Measurements from ENCODE around the gene SLTM. TPM values are rescaled to one million over a fixed set of nuclear protein-coding genes. Genes with fewer than 3 reads are reported as not detected.
A peak's percentile ranks its signal among the peaks of the same experiment; 100 is the strongest.

SLTM gene
- polyA plus RNA-seq, 1 of the 3 experiments (the other 2 are of a cell fraction): 54.3 TPM

- Histone ChIP-seq H3K4me1 (ENCODE audit: control insufficient read depth in 1 of 2, insufficient read depth in 2 of 2, low read depth in 1 of 2, low read length in 1 of 2) (no peaks in the 10 kb centered on the region), H3K4me3 (ENCODE audit: low read depth in 2 of 2, low read length in 1 of 2) (no peak overlapping the region), H3F3A (replicated peaks; ENCODE audit: insufficient read depth) (peaks cover 16% of the 10 kb centered on the region), H3K27me3 (ENCODE audit: insufficient read depth) (no peaks in the 10 kb centered on the region), H3K79me2 (ENCODE audit: insufficient read depth) (no peaks in the 10 kb centered on the region), H3K9me3 (no peaks in the 10 kb centered on the region), H3K4me2 (0 out of 2 replicates have a peak overlapping the region, but pooled peaks have one; percentile 19), H2AFZ (ENCODE audit: low read depth) (no peak overlapping the region), H4K20me1 (ENCODE audit: insufficient read depth) (no peaks in the 10 kb centered on the region), H3K27ac (ENCODE audit: low read depth in 2 of 2, low read length in 1 of 2) (peak overlapping the region in 1 of 2 experiments; percentile 41; a peak in 2 of 4 replicates), H3K9me2 (no peaks in the 10 kb centered on the region), H3K9ac (no peak overlapping the region), H3K36me3 (replicated peaks in 1 of 2; ENCODE audit: control insufficient read depth in 1 of 2, insufficient read depth in 2 of 2, low read length in 1 of 2) (peaks cover 6 to 11% of the 10 kb centered on the region in 2 experiments)
- WGBS (ENCODE audit: low lambda C conversion rate): 46% methylated on average over 1 of the region's 1 CpG
- CTCF ChIA-PET: interaction anchor here (1.0 to 1.2 kb wide), 2 partner anchors 10 to 645 kb away, joined by 3 read pairs; no protein-coding TSS in a partner anchor
- POLR2A ChIA-PET: no interaction called here
- no peak for DNase-seq
- TF ChIP-seq FOXM1 (IDR thresholded peaks at IDR 0.05; ENCODE audit: low read depth) (no peak), RAD21 (IDR thresholded peaks at IDR 0.05; ENCODE audit: low read length) (no peak), CTCF (IDR thresholded peaks at IDR 0.05) (no peak), EP300 (IDR thresholded peaks at IDR 0.05; ENCODE audit: borderline replicate concordance in 1 of 2, low read depth in 1 of 2, low read length in 1 of 2) (0 out of 4 replicates have a peak, but pooled peaks of 1 of the 2 experiments have one; percentile 17), PBX3 (IDR thresholded peaks at IDR 0.05) (0 out of 2 replicates have a peak, but pooled peaks have one; percentile 2), NFIC (IDR thresholded peaks at IDR 0.05; ENCODE audit: borderline replicate concordance) (peak; percentile 49; the same call in 1 of the 2 replicates), FOSL2 (IDR thresholded peaks at IDR 0.05; ENCODE audit: borderline replicate concordance, low read depth) (peak; percentile 49; the same call in 1 of the 2 replicates), TEAD4 (IDR thresholded peaks at IDR 0.05; ENCODE audit: borderline replicate concordance, insufficient read depth) (no peak), MAX (IDR thresholded peaks at IDR 0.05; ENCODE audit: low read depth) (no peak), REST (IDR thresholded peaks at IDR 0.05; ENCODE audit: low read depth, low read length) (no peak), USF2 (IDR thresholded peaks at IDR 0.05; ENCODE audit: borderline replicate concordance, low read depth, low read length) (no peak), NRF1 (IDR thresholded peaks at IDR 0.05; ENCODE audit: low read depth, low read length) (no peak), ELF1 (IDR thresholded peaks at IDR 0.05) (no peak), EZH2phosphoT487 (IDR thresholded peaks at IDR 0.05; ENCODE audit: borderline replicate concordance, low read depth) (no peak), RCOR1 (IDR thresholded peaks at IDR 0.05; ENCODE audit: low read length) (no peak), TCF12 (IDR thresholded peaks at IDR 0.05) (peak; percentile 41; the same call in 1 of the 2 replicates), MXI1 (IDR thresholded peaks at IDR 0.05; ENCODE audit: low read depth, low read length) (no peak), YY1 (IDR thresholded peaks at IDR 0.05; ENCODE audit: low read depth) (no peak), POLR2AphosphoS5 (IDR thresholded peaks at IDR 0.05; ENCODE audit: low read depth, low read length) (peak; percentile 17; the same call in 1 of the 2 replicates), JUND (IDR thresholded peaks at IDR 0.05) (peak; percentile 28; the same call in 1 of the 2 replicates), TAF1 (IDR thresholded peaks at IDR 0.05; ENCODE audit: borderline replicate concordance, low read depth, low read length) (no peak), RXRA (IDR thresholded peaks at IDR 0.05; ENCODE audit: borderline replicate concordance, low read depth) (0 out of 2 replicates have a peak, but pooled peaks have one; percentile 13), GATA2 (CRISPR knock-in tag; IDR thresholded peaks at IDR 0.05) (no peak), CHD2 (IDR thresholded peaks at IDR 0.05; ENCODE audit: low read length, partially characterized antibody) (no peak), MEF2A (IDR thresholded peaks at IDR 0.05; ENCODE audit: borderline replicate concordance, low read depth) (no peak)
- TF ChIP-seq, protein P1, sequence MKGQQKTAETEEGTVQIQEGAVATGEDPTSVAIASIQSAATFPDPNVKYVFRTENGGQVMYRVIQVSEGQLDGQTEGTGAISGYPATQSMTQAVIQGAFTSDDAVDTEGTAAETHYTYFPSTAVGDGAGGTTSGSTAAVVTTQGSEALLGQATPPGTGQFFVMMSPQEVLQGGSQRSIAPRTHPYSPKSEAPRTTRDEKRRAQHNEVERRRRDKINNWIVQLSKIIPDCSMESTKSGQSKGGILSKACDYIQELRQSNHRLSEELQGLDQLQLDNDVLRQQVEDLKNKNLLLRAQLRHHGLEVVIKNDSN (IDR thresholded peaks at IDR 0.05; ENCODE audit: borderline replicate concordance, low read depth): no peak
Measured at GRCh38 chr15:58873267-58873666, 60.2 kb downstream of the SLTM start.
